Adrenal gland (tissue), 12 donors: ENCODE measurements around the gene FAM53B. TPM values are rescaled to one million over a fixed set of nuclear protein-coding genes. Genes with fewer than 3 reads are reported as not detected.

Experiments used
- DNase-seq, 7 donors: peaks; one replicate each; pipeline ENCODE4 v3.0.0-alpha.2; 2019 to 2020
- H3K27ac ChIP-seq, 5 donors: fragments of 200-600 bp; sonication (generic) in 4 of 5; 1 replicate in 3 of 5; 2 replicates in 2 of 5; pipeline versions ENCODE4 v1.5.1 to v1.8.0; 2016 to 2020; ENCODE audit warnings: mild to moderate bottlenecking in 1 of 5
- H3K27me3 ChIP-seq: fragments of 200-600 bp; 2 replicates; pipeline ENCODE4 v1.8.0; 2021
- H3K36me3 ChIP-seq, 2 donors: fragments of 200-600 bp; replicated peaks in 1 of 2; 1 replicate in 1 of 2; 2 replicates in 1 of 2; pipeline versions ENCODE4 v1.5.1 to v1.8.0; 2018 to 2022
- H3K4me1 ChIP-seq, 2 donors: fragments of 200-600 bp; replicated peaks in 1 of 2; 1 replicate in 1 of 2; 2 replicates in 1 of 2; pipeline versions ENCODE4 v1.5.1 to v1.8.0; 2018 to 2021
- H3K4me3 ChIP-seq, 4 donors: fragments of 200-600 bp; sonication (generic) in 3 of 4; one replicate each; pipeline ENCODE4 v1.5.1; 2016 to 2018
- H3K9me3 ChIP-seq, 3 donors: fragments of 200-600 bp; sonication (generic) in 1 of 3; replicated peaks in 1 of 3; 1 replicate in 2 of 3; 2 replicates in 1 of 3; pipeline versions ENCODE4 v1.5.1 to v1.8.0; 2016 to 2021
- POLR2A ChIP-seq, 2 donors: fragments of 450-650 bp; IDR thresholded peaks; one replicate each; pipeline ENCODE4 v1.6.1; 2017; ENCODE audit warnings: antibody characterized with exemption in 2 of 2, mild to moderate bottlenecking in 2 of 2, moderate library complexity in 1 of 2
- WGBS, 4 donors: extraction: QIAGEN DNeasy Blood & Tissue Kit in 2 of 4; methylation state at CpG; one replicate each; pipeline versions ENCODE4 v1.1.5 to v1.1.7; 2013 to 2017; 5-methylcytosine and 5-hydroxymethylcytosine counted together
- intact Hi-C, 2 donors: fragments of 100-400 bp; cut with DNase I; formaldehyde crosslinking; loops; one replicate each; pipeline versions ENCODE4 v1.14.1 to v1.15.0; 2022 to 2023
- polyA plus RNA-seq, 3 donors: library from polyadenylated mRNA; stranded (reverse); fragments of 200-250 nt in 2 of 3; fragments of 350-450 nt in 1 of 3; fragmentation: Illumina TruSeq in 1 of 3; extraction: RNeasy Lipid Tissue Mini Kit (QIAGEN cat#74804) in 1 of 3; gene quantifications; one replicate each; pipeline ENCODE4 v1.2.3, GENCODE V29; 2013 to 2014
- total RNA-seq, 9 donors: library from RNA; depleted of rRNA in 4 of 9; stranded (reverse); fragments of >200 nt in 4 of 9; fragments of 120-200 nt in 1 of 9; fragmentation: NEBNext Ultra II Directional in 1 of 9; extraction: Animal tissue kit (Norgen Biotek cat#: 25700) in 1 of 9; gene quantifications; one replicate each; pipeline versions ENCODE4 v1.1.0 to v1.2.4, GENCODE V29; 2013 to 2023
- TF ChIP-seq, protein P1 (sequence below), 6 experiments: fragments of 450-650 bp in 4 of 6; fragments of 200-600 bp in 2 of 6; sonication (generic) in 1 of 6; IDR thresholded peaks; 1 replicate in 5 of 6; 2 replicates in 1 of 6; pipeline versions ENCODE4 v1.5.1 to v1.8.0; 2016 to 2021; ENCODE audit warnings: antibody characterized with exemption in 6 of 6, mild to moderate bottlenecking in 2 of 6, moderate library complexity in 1 of 6
- donor health status: healthy with polysubstance abuse.
- donor health status: Bipolar disorder and iron deficiency.
- donor health status: DM: yes; HTN: yes; CAD: no.
- donor health status: DM: no; HTN: no; CAD: no.
- donor health status: DM: no; HTN: no; CAD: no.
- donor health status: DM: yes; HTN: yes; CAD: no.

Gene FAM53B
- total and polyA plus RNA-seq, 12 donors, result 15.1 to 90.9 (median 65.5) TPM

DNA sequence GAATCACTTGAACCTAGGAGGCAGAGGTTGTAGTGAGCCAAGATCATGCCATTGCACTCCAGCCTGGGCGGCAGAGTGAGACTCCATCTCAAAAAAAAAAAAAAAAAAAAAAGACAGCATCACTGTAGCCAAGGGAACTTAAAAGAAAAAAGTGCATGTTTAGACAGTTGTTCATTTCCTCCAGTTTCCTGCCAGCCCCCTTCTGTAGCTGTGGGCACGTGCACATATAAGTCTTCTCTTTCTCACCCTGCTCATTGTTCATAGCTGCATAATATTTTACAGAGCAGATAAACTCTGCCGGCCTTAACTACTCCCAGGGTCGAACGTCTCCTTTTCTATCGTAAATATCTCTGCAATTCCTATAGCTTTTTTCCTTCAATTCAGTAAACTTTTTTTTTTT lies 149.9 kb downstream of the FAM53B start:
- TF ChIP-seq, protein P1, sequence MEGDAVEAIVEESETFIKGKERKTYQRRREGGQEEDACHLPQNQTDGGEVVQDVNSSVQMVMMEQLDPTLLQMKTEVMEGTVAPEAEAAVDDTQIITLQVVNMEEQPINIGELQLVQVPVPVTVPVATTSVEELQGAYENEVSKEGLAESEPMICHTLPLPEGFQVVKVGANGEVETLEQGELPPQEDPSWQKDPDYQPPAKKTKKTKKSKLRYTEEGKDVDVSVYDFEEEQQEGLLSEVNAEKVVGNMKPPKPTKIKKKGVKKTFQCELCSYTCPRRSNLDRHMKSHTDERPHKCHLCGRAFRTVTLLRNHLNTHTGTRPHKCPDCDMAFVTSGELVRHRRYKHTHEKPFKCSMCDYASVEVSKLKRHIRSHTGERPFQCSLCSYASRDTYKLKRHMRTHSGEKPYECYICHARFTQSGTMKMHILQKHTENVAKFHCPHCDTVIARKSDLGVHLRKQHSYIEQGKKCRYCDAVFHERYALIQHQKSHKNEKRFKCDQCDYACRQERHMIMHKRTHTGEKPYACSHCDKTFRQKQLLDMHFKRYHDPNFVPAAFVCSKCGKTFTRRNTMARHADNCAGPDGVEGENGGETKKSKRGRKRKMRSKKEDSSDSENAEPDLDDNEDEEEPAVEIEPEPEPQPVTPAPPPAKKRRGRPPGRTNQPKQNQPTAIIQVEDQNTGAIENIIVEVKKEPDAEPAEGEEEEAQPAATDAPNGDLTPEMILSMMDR (IDR thresholded peaks at IDR 0.05), result no peak
- no peak for TF ChIP-seq POLR2A (IDR thresholded peaks at IDR 0.05)
- no peaks in the 10 kb centered on the region for H3K9me3 ChIP-seq
- H3K4me1 ChIP-seq, result peaks cover 7 to 10% of the 10 kb centered on the region in 2 donors
- no peaks in the 10 kb centered on the region for H3K27me3 ChIP-seq
- peak in 1 of 7 donors; percentile 0 for DNase-seq
- H3K4me3 ChIP-seq, result no peak overlapping the region
- 86 to 93% (median 89%) methylated on average over 6 of the region's 6 CpGs for WGBS, 4 donors
- no peak overlapping the region for H3K27ac ChIP-seq
- no peaks in the 10 kb centered on the region for H3K36me3 ChIP-seq
- intact Hi-C loops, result no loop called here

DNA sequence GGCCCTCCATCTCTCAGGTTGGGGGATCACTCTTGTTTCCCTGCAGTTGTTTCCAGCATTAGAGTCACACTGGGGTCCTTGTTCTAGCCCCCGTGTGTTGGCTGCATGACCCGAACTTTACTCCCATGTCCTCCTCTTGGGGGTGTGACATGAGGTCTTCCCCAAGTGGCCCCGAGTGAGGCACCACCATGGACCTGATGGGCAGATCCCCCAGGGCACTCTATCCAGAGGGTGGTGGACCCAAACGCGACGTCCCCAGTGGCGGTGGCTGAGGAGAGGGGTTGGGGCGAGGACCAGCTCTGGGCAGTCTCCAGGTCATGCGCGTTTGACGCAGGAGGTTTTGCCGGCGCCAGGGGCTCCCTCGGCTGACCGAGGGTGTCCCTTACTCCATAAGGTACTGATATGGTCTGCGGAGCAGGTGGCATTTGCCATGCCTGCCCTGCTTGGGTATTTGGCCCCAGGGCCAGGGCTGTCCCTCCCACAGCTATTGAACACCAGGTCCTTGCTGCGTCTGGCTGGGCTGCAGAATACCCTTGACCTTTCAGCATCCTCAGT lies 150.7 kb downstream of the FAM53B start:
- Histone ChIP-seq H3K4me1 (peaks cover 14 to 17% of the 10 kb centered on the region in 2 donors), H3K36me3 (no peaks in the 10 kb centered on the region), H3K4me3 (no peak overlapping the region), H3K27me3 (no peaks in the 10 kb centered on the region), H3K9me3 (no peaks in the 10 kb centered on the region), H3K27ac (no peak overlapping the region)
- intact Hi-C loops, result no loop called here
- 87 to 92% (median 88%) methylated on average over 12 to 17 of the region's 17 CpGs for WGBS, 4 donors
- DNase-seq, result peak in 2 of 7 donors; percentile 8 to 24
- no peak for TF ChIP-seq POLR2A (IDR thresholded peaks at IDR 0.05)

DNA sequence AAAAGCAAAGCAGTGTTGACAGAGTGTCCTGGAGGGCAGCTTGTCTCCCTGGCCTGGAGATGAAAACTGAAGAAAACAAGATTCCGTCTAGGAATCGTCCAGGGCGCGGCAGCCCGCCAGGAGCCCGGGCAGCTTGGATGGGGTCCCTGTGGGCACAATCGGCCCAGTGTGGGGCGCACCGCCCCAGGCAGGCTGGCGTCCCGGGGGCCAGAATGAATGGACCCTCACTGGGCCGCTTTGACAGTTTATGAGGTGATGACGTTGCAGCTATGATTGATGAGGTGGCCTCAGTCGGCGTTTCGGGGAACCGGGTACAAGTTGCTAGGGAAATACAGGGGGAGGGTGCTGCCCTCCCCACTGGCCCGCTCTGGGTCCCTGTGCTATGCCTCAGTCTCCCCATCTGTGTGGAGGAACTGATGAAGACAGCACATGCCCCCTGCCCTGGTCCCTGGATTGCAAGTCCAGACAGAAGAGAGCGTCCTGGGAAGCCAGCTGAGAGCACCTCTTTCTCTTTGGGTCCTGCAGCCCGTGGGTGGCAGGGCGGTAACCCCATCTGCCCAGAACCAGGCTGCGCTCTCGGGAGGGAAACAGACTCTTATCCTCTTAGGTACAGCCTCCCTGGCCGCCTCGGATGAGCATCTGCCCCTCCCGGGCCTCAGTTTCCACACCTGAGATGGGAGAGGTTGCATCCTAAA lies 151.3 kb downstream of the FAM53B start:
- 83 to 96% (median 93%) methylated on average over 9 to 26 of the region's 26 CpGs for WGBS, 4 donors
- Histone ChIP-seq H3K4me3 (no peak overlapping the region), H3K27ac (no peak overlapping the region), H3K9me3 (no peaks in the 10 kb centered on the region), H3K4me1 (peaks cover 19 to 23% of the 10 kb centered on the region in 2 donors), H3K36me3 (no peaks in the 10 kb centered on the region), H3K27me3 (no peaks in the 10 kb centered on the region)
- intact Hi-C loops, result no loop called here
- TF ChIP-seq, protein P1 (IDR thresholded peaks at IDR 0.05), result no peak
- TF ChIP-seq POLR2A (IDR thresholded peaks at IDR 0.05), result no peak
- DNase-seq, result peak in 1 of 7 donors; percentile 14

DNA sequence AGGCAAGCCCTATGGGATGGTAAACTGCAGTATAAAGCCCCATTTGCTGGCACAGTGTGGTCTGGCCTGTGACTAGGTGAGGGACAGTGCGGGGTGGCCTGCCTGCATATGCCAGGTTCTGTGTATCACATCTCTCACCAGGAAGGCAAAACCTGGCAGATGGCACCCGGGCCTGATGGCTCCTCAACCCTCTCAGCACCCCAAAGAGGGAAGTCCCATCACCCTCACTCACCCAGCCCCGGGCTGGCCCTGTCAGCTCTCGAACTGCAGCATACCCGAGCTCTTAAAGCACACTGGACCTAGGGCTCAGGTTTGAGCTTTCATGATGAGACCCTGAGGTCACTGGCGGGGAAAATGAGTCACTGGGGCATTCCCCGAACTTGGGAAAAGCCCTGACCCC lies 152.1 kb downstream of the FAM53B start:
- Histone ChIP-seq H3K4me3 (no peak overlapping the region), H3K9me3 (no peaks in the 10 kb centered on the region), H3K36me3 (no peaks in the 10 kb centered on the region), H3K27ac (no peak overlapping the region), H3K27me3 (no peaks in the 10 kb centered on the region), H3K4me1 (peaks cover 19 to 24% of the 10 kb centered on the region in 2 donors)
- intact Hi-C loops, result no loop called here
- TF ChIP-seq POLR2A (IDR thresholded peaks at IDR 0.05), result no peak
- TF ChIP-seq, protein P1 (IDR thresholded peaks at IDR 0.05), result no peak
- WGBS, 4 donors, result 93 to 98% (median 95%) methylated on average over 5 to 7 of the region's 7 CpGs
- DNase-seq, result peak in 1 of 7 donors; percentile 9
